Measurements from ENCODE around the gene MELTF. TPM values are rescaled to one million over a fixed set of nuclear protein-coding genes. Genes with fewer than 3 reads are reported as not detected.

The MELTF gene
- total and polyA plus RNA-seq, 2 donors (not counting 1 experiment from before 2014, with no cell fraction given), result 0.13 to 2.9 TPM

DNA sequence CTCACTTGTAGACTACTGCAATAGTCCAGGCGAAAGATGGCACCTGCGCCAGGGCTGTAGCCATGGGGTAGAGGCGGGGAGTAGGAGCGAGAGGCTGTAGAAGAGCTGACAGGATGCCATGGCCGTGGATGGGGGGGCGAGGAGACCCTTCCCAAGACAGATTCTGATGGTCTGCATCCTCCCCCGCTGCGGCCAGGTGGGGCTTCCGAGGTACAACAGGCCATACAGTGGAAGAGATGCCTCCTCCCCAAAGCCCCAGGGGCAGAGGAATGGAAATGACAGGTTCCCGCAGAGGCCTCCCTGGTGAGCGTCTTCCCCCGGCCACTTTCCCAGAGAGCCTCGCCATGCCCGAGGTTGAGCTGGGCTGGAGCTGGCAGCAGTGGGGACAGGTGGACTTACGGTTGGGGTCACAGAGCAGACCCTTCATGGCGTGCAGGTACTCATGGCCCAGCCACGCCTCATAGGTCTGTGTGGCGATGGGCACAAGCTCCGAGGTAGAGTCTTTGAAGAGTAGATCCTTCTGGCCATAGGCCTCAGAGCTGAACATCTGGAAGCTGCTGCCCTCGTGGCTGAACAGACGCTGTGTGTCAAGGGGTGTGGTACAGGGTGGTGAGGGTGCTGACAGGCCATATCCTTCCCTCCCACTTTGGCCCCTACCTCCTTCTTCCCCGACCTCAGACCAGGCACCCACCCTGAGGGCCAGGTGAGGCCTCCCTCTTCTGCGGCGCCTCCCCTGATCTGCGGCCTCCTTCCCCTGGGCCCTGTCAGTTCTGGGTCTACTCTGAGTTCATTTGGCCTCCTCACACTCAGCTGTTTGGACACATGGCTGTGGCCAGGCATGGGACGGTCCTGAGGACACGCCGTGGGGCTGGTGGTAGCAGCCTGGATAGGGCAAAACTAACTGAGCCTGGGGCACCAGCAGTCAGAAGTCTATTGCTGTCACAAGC lies 13.6 kb downstream of the MELTF start:
- ChIA-PET CTCF (interaction anchor here (1.6 kb wide), 1 partner anchor 13 kb away, joined by 4 read pairs; no protein-coding TSS in a partner anchor), POLR2A (interaction anchor here (0.6 kb wide), 1 partner anchor 15 kb away, joined by 5 read pairs; no protein-coding TSS in a partner anchor)
- Histone ChIP-seq H3K4me1 (ENCODE audit: control insufficient read depth in 2 of 2, insufficient read depth in 2 of 2, low read length in 2 of 2) (no peaks in the 10 kb centered on the region), H3K9ac (ENCODE audit: low read length) (no peak overlapping the region), H2AFZ (ENCODE audit: insufficient read depth, low read depth, low read length, poor library complexity, severe bottlenecking) (no peak overlapping the region), H3K36me3 (replicated peaks in 1 of 2; ENCODE audit: control extremely low read depth in 1 of 2, control insufficient read depth in 1 of 2, extremely low read depth in 1 of 2, insufficient read depth in 2 of 2, low read length in 1 of 2) (no peaks in the 10 kb centered on the region), H4K20me1 (ENCODE audit: control insufficient read depth, insufficient read depth, low read length, poor library complexity, severe bottlenecking) (no peaks in the 10 kb centered on the region), H3K79me2 (ENCODE audit: control insufficient read depth, insufficient read depth, low read length) (no peaks in the 10 kb centered on the region), H3K27me3 (replicated peaks in 1 of 4; ENCODE audit: control extremely low read depth in 1 of 4, control insufficient read depth in 3 of 4, insufficient read depth in 4 of 4, low read length in 3 of 4) (peaks cover 0 to 2% (median 0%) of the 10 kb centered on the region in 4 experiments), H3K4me3 (ENCODE audit: control extremely low read depth in 1 of 5, extremely low read depth in 1 of 5, insufficient read depth in 1 of 5, low read depth in 2 of 5, low read length in 4 of 5) (no peak overlapping the region), H3K4me2 (replicated peaks; ENCODE audit: low read depth, low read length, poor library complexity, severe bottlenecking) (no peak overlapping the region), H3K27ac (ENCODE audit: low read length in 2 of 2) (no peak overlapping the region), H3K9me3 (ENCODE audit: control extremely low read depth in 1 of 3, control insufficient read depth in 2 of 3, insufficient read depth in 1 of 3, low read length in 2 of 3) (peaks cover 0 to 3% (median 0%) of the 10 kb centered on the region in 3 donors)
- WGBS (ENCODE audit: insufficient coverage), result 95% methylated on average over 26 of the region's 28 CpGs
- no peak overlapping the region for H3K4me3 Mint-ChIP-seq
- ATAC-seq (ENCODE audit: low read depth) (no peak), DNase-seq (no peak)
- H3K9me3 Mint-ChIP-seq (ENCODE audit: insufficient read depth), result no peaks in the 10 kb centered on the region
- TF ChIP-seq, protein P1, sequence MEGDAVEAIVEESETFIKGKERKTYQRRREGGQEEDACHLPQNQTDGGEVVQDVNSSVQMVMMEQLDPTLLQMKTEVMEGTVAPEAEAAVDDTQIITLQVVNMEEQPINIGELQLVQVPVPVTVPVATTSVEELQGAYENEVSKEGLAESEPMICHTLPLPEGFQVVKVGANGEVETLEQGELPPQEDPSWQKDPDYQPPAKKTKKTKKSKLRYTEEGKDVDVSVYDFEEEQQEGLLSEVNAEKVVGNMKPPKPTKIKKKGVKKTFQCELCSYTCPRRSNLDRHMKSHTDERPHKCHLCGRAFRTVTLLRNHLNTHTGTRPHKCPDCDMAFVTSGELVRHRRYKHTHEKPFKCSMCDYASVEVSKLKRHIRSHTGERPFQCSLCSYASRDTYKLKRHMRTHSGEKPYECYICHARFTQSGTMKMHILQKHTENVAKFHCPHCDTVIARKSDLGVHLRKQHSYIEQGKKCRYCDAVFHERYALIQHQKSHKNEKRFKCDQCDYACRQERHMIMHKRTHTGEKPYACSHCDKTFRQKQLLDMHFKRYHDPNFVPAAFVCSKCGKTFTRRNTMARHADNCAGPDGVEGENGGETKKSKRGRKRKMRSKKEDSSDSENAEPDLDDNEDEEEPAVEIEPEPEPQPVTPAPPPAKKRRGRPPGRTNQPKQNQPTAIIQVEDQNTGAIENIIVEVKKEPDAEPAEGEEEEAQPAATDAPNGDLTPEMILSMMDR (IDR thresholded peaks at IDR 0.05), result no peak
- no peak for TF ChIP-seq EZH2 (IDR thresholded peaks at IDR 0.05; ENCODE audit: borderline replicate concordance, insufficient read depth, low read depth, low read length, poor library complexity, severe bottlenecking)
- peaks cover 6% of the 10 kb centered on the region for H3K27me3 Mint-ChIP-seq
- peak overlapping the region; percentile 61 for H3K27ac Mint-ChIP-seq
- intact Hi-C loops (cut with micrococcal nuclease), result no loop called here
- no peaks in the 10 kb centered on the region for H3K4me1 Mint-ChIP-seq
